Activated CD8-positive, alpha-beta memory T cell treated with anti-CD3 and anti-CD28 coated beads for 36 hours (primary cell): ENCODE results near the gene ELK4. TPM values are rescaled to one million over a fixed set of nuclear protein-coding genes. Genes with fewer than 3 reads are reported as not detected.

Source experiments
- CTCF ChIA-PET: fragments of 350-600 bp; sonication (Branson Sonifier 250); formaldehyde crosslinking; loops from one replicate; lab custom pipeline; 2021; ENCODE audit warnings: antibody characterized with exemption; lab: Charles Lee
- POLR2A ChIA-PET: fragments of 350-600 bp; sonication (Branson Sonifier 250); formaldehyde crosslinking; loops from one replicate; lab custom pipeline; 2021; ENCODE audit warnings: antibody characterized with exemption; lab: Charles Lee
- total RNA-seq, 2 experiments: library from RNA; stranded (reverse); gene quantifications; one replicate each; pipeline ENCODE4 v1.2.3, GENCODE V29; 2021

Gene ELK4
- total RNA-seq, 2 experiments from 2014 or later = 70.3 to 71.0 TPM

GRCh38 chr1:205610901-205611466 lies 20.8 kb downstream of the ELK4 start:
- ChIA-PET POLR2A (no interaction called here), CTCF (interaction anchor here (2.0 kb wide), 1 partner anchor 19 kb away, joined by 4 read pairs; no protein-coding TSS in a partner anchor)

GRCh38 chr1:205610036-205610435 lies 21.8 kb downstream of the ELK4 start:
- CTCF ChIA-PET = no interaction called here
- POLR2A ChIA-PET = no interaction called here

GRCh38 chr1:205604825-205605505 lies 26.8 kb downstream of the ELK4 start:
- POLR2A ChIA-PET = interaction anchor here (0.6 kb wide), 1 partner anchor 115 kb away, joined by 3 read pairs; no protein-coding TSS in a partner anchor
- CTCF ChIA-PET = no interaction called here

- CTCF ChIA-PET = interaction anchor here (1.1 kb wide), 1 partner anchor 28 kb away, joined by 3 read pairs; the partner anchor contains the start of gene ELK4
Measured at GRCh38 chr1:205604059-205604458, 27.8 kb downstream of the ELK4 start.

GRCh38 chr1:205601205-205601604 lies 30.6 kb downstream of the ELK4 start:
- POLR2A ChIA-PET = interaction anchor here (0.6 to 1.4 kb wide), 3 partner anchors 30 to 57 kb away, joined by 3 to 9 read pairs (median 5); partner anchors contain the start of gene ELK4
- CTCF ChIA-PET = interaction anchor here (1.1 to 1.9 kb wide), 4 partner anchors 9 to 77 kb away, joined by 3 to 11 read pairs (median 4); no protein-coding TSS in a partner anchor

More at GRCh38 chr1:205604059-205604458, 27.8 kb downstream of the ELK4 start:
- POLR2A ChIA-PET = interaction anchor here (0.6 kb wide), 1 partner anchor 13 kb away, joined by 3 read pairs; no protein-coding TSS in a partner anchor

GRCh38 chr1:205600085-205600484 lies 31.7 kb downstream of the ELK4 start:
- ChIA-PET POLR2A (interaction anchor here (0.5 to 1.4 kb wide), 3 partner anchors 8 to 31 kb away, joined by 3 to 9 read pairs (median 3); no protein-coding TSS in a partner anchor), CTCF (interaction anchor here (0.8 to 1.9 kb wide), 6 partner anchors 8 to 76 kb away, joined by 3 to 11 read pairs (median 4); no protein-coding TSS in a partner anchor)

- CTCF ChIA-PET = interaction anchor here (1.8 to 1.9 kb wide), 2 partner anchors 8 to 60 kb away, joined by 5 to 11 read pairs; no protein-coding TSS in a partner anchor
- POLR2A ChIA-PET = interaction anchor here (0.5 to 0.8 kb wide), 2 partner anchors 7 to 18 kb away, joined by 3 read pairs; no protein-coding TSS in a partner anchor
Measured at GRCh38 chr1:205599669-205600042, 32.2 kb downstream of the ELK4 start.

- POLR2A ChIA-PET = no interaction called here
- CTCF ChIA-PET = interaction anchor here (0.8 to 1.8 kb wide), 3 partner anchors 59 to 175 kb away, joined by 3 to 4 read pairs (median 3); no protein-coding TSS in a partner anchor
Measured at GRCh38 chr1:205598841-205599668, 32.8 kb downstream of the ELK4 start.

- POLR2A ChIA-PET = no interaction called here
- CTCF ChIA-PET = interaction anchor here (1.4 to 1.8 kb wide), 2 partner anchors 60 to 61 kb away, joined by 3 to 4 read pairs; no protein-coding TSS in a partner anchor
Measured at GRCh38 chr1:205597691-205598314, 34.0 kb downstream of the ELK4 start.

GRCh38 chr1:205596876-205597275 lies 34.9 kb downstream of the ELK4 start:
- ChIA-PET CTCF (no interaction called here), POLR2A (no interaction called here)

GRCh38 chr1:205595861-205596260 lies 36.0 kb downstream of the ELK4 start:
- CTCF ChIA-PET = interaction anchor here (0.6 to 9.0 kb wide), 3 partner anchors 37 to 394 kb away, joined by 3 to 179 read pairs (median 4); no protein-coding TSS in a partner anchor
- POLR2A ChIA-PET = no interaction called here

- ChIA-PET POLR2A (no interaction called here), CTCF (interaction anchor here (0.9 to 9.0 kb wide), 4 partner anchors 38 to 116 kb away, joined by 3 to 179 read pairs (median 4); no protein-coding TSS in a partner anchor)
Measured at GRCh38 chr1:205595435-205595834, 36.4 kb downstream of the ELK4 start.

GRCh38 chr1:205594846-205595245 lies 37.0 kb downstream of the ELK4 start:
- ChIA-PET CTCF (interaction anchor here (0.9 to 9.0 kb wide), 4 partner anchors 38 to 117 kb away, joined by 3 to 179 read pairs (median 4); no protein-coding TSS in a partner anchor), POLR2A (interaction anchor here (4.5 kb wide), 1 partner anchor 38 kb away, joined by 59 read pairs; the partner anchor contains the start of gene ELK4)

GRCh38 chr1:205593967-205594366 lies 37.8 kb downstream of the ELK4 start:
- ChIA-PET CTCF (interaction anchor here (1.3 to 9.0 kb wide), 4 partner anchors 37 to 70 kb away, joined by 3 to 179 read pairs (median 55); partner anchors contain the start of gene ELK4), POLR2A (interaction anchor here (4.5 kb wide), 1 partner anchor 38 kb away, joined by 59 read pairs; the partner anchor contains the start of gene ELK4)

GRCh38 chr1:205593532-205593931 lies 38.3 kb downstream of the ELK4 start:
- POLR2A ChIA-PET = interaction anchor here (4.5 kb wide), 1 partner anchor 39 kb away, joined by 59 read pairs; the partner anchor contains the start of gene ELK4
- CTCF ChIA-PET = interaction anchor here (1.3 to 9.0 kb wide), 4 partner anchors 38 to 69 kb away, joined by 3 to 179 read pairs (median 55); partner anchors contain the start of gene ELK4

GRCh38 chr1:205592443-205593003 lies 39.3 kb downstream of the ELK4 start:
- ChIA-PET CTCF (interaction anchor here (1.1 to 9.0 kb wide), 20 partner anchors 8 to 384 kb away, joined by 3 to 179 read pairs (median 7); partner anchors contain the start of gene ELK4), POLR2A (interaction anchor here (0.6 to 4.5 kb wide), 4 partner anchors 8 to 119 kb away, joined by 3 to 59 read pairs (median 4); partner anchors contain the start of gene ELK4)
